Prostate gland (tissue), 2 donors: ENCODE results near the gene ERG28. TPM values are rescaled to one million over a fixed set of nuclear protein-coding genes. Genes with fewer than 3 reads are reported as not detected.
A peak's percentile ranks its signal among the peaks of the same experiment; 100 is the strongest.

Experiments used
- DNase-seq: peaks from one replicate; pipeline ENCODE4 v3.0.0-alpha.2; 2019; ENCODE audit warnings: low spot score
- H3K27ac ChIP-seq, 2 donors: fragments of 200-600 bp; sonication (generic); 2 replicates each; pipeline ENCODE4 v1.5.1; 2017 to 2019
- H3K27me3 ChIP-seq: fragments of 200-600 bp; sonication (generic); replicated peaks from 2 replicates; pipeline ENCODE4 v1.5.1; 2019; ENCODE audit not compliant: insufficient read depth
- H3K36me3 ChIP-seq, 2 donors: fragments of 200-600 bp; sonication (generic); 1 replicate in 1 of 2; 2 replicates in 1 of 2; pipeline versions ENCODE4 v1.5.1 to v1.8.1; 2017 to 2019
- H3K4me1 ChIP-seq: fragments of 200-600 bp; sonication (generic); replicated peaks from 2 replicates; pipeline ENCODE4 v1.5.1; 2019
- H3K4me3 ChIP-seq, 2 donors: fragments of 200-600 bp; sonication (generic); 2 replicates each; pipeline ENCODE4 v1.5.1; 2017 to 2019
- H3K9me3 ChIP-seq: fragments of 200-600 bp; sonication (generic); 2 replicates; pipeline ENCODE4 v1.5.1; 2017
- CTCF ChIP-seq, 4 experiments: fragments of 200-600 bp in 2 of 4; fragments of 450-650 bp in 2 of 4; sonication (generic) in 2 of 4; IDR thresholded peaks; 1 replicate in 3 of 4; 2 replicates in 1 of 4; pipeline ENCODE4 v1.5.1; 2016 to 2019; ENCODE audit warnings: antibody characterized with exemption in 4 of 4, mild to moderate bottlenecking in 2 of 4, moderate library complexity in 2 of 4
- POLR2A ChIP-seq: fragments of 450-650 bp; IDR thresholded peaks from one replicate; pipeline ENCODE4 v1.6.1; 2016; ENCODE audit warnings: antibody characterized with exemption, mild to moderate bottlenecking
- POLR2AphosphoS5 ChIP-seq: sonication (generic); formaldehyde crosslinking; IDR thresholded peaks from one replicate; pipeline ENCODE4 v1.6.1; 2017; ENCODE audit warnings: antibody characterized with exemption
- WGBS: methylation state at CpG from one replicate; pipeline ENCODE4 v1.1.5; 2018; 5-methylcytosine and 5-hydroxymethylcytosine counted together
- intact Hi-C: fragments of 100-400 bp; cut with DNase I; formaldehyde crosslinking; loops from one replicate; pipeline ENCODE4 v1.14.2; 2022
- total RNA-seq, 2 donors: library from RNA; depleted of rRNA; stranded (reverse); fragments of >200 nt; gene quantifications; one replicate each; pipeline ENCODE4 v1.1.0, GENCODE V29; 2016

Gene ERG28
- total RNA-seq, 2 donors from 2014 or later = 16.7 to 54.6 TPM

DNA sequence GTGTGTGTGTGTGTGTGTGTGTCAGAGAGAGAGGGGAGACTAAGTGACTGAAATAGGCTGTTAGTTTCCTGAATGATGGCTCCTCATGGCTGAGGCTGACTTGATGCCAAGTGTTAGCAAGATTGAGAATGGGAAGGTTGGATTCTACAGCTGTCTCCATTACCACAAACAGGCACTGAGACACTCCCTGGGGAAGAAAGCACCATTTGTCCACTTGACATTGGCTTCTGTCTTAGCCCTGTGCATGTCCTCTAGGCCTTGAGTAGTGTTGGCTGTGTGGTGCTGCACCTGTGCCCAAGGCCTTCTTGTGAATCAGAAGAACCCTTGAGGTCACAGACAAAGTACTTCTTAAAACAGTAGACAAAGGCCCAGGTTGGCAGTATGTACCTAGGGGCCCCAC is 15.6 kb downstream of the ERG28 start:
- no peak overlapping the region for H3K4me3 ChIP-seq
- TF ChIP-seq POLR2AphosphoS5 (no peak), POLR2A (no peak), CTCF (IDR thresholded peaks at IDR 0.05) (no peak)
- no peaks in the 10 kb centered on the region for H3K9me3 ChIP-seq
- DNase-seq = no peak
- H3K27ac ChIP-seq = peak overlapping the region in 1 of 2 donors; percentile 74
- intact Hi-C loops = no loop called here
- no peaks in the 10 kb centered on the region for H3K36me3 ChIP-seq
- H3K4me1 ChIP-seq = peaks cover 7% of the 10 kb centered on the region
- no peaks in the 10 kb centered on the region for H3K27me3 ChIP-seq

- H3K36me3 ChIP-seq = no peaks in the 10 kb centered on the region
- DNase-seq = no peak
- no peak overlapping the region for H3K4me3 ChIP-seq
- H3K27me3 ChIP-seq = no peaks in the 10 kb centered on the region
- TF ChIP-seq CTCF (IDR thresholded peaks at IDR 0.05) = no peak
- TF ChIP-seq POLR2AphosphoS5 = peak; percentile 64
- no peak for TF ChIP-seq POLR2A
- 43% methylated on average over 4 of the region's 4 CpGs for WGBS
- peak overlapping the region; percentile 53 to 74 for H3K27ac ChIP-seq
- intact Hi-C loops = no loop called here
- H3K9me3 ChIP-seq = no peaks in the 10 kb centered on the region
- H3K4me1 ChIP-seq = peaks cover 7% of the 10 kb centered on the region
Observed at GRCh38 chr14:75643985-75644384, 16.7 kb downstream of the ERG28 start.

DNA sequence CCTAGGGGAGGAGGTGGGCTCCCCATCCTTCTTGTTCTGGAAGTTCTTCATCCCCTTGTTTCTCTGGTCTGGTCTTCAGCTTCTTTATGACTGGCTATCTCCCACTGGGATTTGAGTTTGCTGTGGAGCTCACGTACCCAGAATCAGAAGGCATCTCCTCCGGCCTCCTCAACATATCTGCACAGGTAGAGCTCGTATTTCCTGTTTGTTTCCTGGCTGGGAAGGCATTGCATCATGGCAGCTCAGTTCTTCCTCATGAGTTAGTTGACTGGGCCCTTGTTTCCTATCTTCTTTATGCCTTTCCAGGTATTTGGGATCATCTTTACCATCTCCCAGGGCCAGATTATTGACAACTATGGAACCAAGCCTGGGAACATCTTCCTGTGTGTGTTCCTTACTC is 19.8 kb downstream of the ERG28 start:
- WGBS = 86% methylated on average over 3 of the region's 3 CpGs
- Histone ChIP-seq H3K9me3 (no peaks in the 10 kb centered on the region), H3K4me1 (no peaks in the 10 kb centered on the region), H3K27ac (no peak overlapping the region), H3K36me3 (no peaks in the 10 kb centered on the region), H3K4me3 (no peak overlapping the region), H3K27me3 (no peaks in the 10 kb centered on the region)
- DNase-seq = no peak
- no peak for TF ChIP-seq POLR2AphosphoS5
- no peak for TF ChIP-seq CTCF (IDR thresholded peaks at IDR 0.05)
- TF ChIP-seq POLR2A = no peak
- intact Hi-C loops = no loop called here

DNA sequence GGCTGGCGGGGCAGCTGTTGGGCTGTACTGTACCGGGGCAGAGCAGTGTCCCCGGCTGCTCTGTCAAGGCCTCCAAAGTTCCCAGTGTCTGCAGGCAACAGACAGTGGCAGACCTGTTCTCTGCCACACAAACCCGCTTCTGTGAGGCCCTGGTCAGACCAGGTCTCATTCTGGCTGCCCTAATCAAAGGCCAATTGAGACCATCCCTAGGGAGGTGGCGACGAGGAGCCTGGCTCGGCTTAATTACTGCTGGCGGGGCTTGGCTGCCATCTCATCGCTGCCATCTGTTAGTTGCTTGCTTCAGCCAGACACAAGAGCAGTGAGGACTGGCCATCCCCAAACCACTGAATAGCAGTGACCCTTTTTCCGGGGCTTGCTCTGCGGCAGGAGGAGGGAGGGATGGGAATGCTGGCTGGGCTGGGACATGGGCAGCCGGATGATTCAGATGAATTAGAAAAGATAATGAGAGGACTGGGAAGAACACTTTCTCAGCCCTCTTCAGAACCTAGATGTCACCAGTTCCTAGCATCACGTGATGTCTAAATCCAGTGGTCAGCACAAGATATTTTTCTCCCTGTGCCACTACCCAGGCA is 24.5 kb downstream of the ERG28 start:
- H3K27ac ChIP-seq = no peak overlapping the region
- intact Hi-C loops = no loop called here
- no peaks in the 10 kb centered on the region for H3K4me1 ChIP-seq
- WGBS = 61% methylated on average over 13 of the region's 13 CpGs
- no peak overlapping the region for H3K4me3 ChIP-seq
- no peak for TF ChIP-seq POLR2A
- no peak for TF ChIP-seq CTCF (IDR thresholded peaks at IDR 0.05)
- TF ChIP-seq POLR2AphosphoS5 = no peak
- DNase-seq = no peak
- no peaks in the 10 kb centered on the region for H3K36me3 ChIP-seq
- no peaks in the 10 kb centered on the region for H3K9me3 ChIP-seq
- H3K27me3 ChIP-seq = no peaks in the 10 kb centered on the region

DNA sequence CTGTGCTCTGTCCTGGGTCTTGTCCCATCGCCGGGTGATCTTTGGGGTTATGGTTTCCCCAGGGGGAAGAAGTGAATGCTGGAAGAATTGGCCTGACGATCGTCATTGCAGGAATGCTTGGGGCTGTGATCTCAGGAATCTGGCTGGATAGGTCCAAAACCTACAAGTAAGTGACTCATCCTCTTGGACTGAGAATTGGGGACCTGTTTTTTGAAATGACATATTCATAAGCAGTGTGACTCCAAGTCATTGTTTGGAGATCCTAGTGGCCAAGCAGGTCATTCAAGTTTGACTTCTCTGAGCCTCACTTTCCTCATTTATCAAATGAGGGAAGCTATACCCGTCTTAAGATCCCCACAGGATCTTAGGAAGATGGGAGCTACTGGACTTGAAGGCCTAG is 25.8 kb downstream of the ERG28 start:
- no peak overlapping the region for H3K4me3 ChIP-seq
- H3K9me3 ChIP-seq = no peaks in the 10 kb centered on the region
- TF ChIP-seq POLR2AphosphoS5 (peak; percentile 44), POLR2A (no peak), CTCF (IDR thresholded peaks at IDR 0.05) (no peak)
- no peaks in the 10 kb centered on the region for H3K4me1 ChIP-seq
- no peaks in the 10 kb centered on the region for H3K36me3 ChIP-seq
- H3K27me3 ChIP-seq = no peaks in the 10 kb centered on the region
- intact Hi-C loops = no loop called here
- WGBS = 74% methylated on average over 5 of the region's 5 CpGs
- peak; percentile 21 for DNase-seq
- no peak overlapping the region for H3K27ac ChIP-seq
